Cardiac fibroblast (primary cell): ENCODE measurements around the gene NPAS3.
A peak's percentile ranks its signal among the peaks of the same experiment; 100 is the strongest.

Source experiments
- DNase-seq, 2 donors: peaks; one replicate each; pipeline versions ENCODE4 v3.0.0 to v3.0.0-alpha.2; 2010; ENCODE audit warnings: low read depth in 2 of 2
- H3K4me3 ChIP-seq, 2 donors: replicated peaks in 1 of 2; 1 replicate in 1 of 2; 2 replicates in 1 of 2; pipeline ENCODE4 v1.5.1; 2011; ENCODE audit warnings: low read depth in 2 of 2, low read length in 2 of 2, mild to moderate bottlenecking in 2 of 2, moderate library complexity in 1 of 2
- TF ChIP-seq, protein P1 (sequence below): IDR thresholded peaks from one replicate; pipeline ENCODE4 v1.5.1; 2011; ENCODE audit warnings: low read depth, mild to moderate bottlenecking, low read length, inconsistent platforms

The NPAS3 gene

DNA sequence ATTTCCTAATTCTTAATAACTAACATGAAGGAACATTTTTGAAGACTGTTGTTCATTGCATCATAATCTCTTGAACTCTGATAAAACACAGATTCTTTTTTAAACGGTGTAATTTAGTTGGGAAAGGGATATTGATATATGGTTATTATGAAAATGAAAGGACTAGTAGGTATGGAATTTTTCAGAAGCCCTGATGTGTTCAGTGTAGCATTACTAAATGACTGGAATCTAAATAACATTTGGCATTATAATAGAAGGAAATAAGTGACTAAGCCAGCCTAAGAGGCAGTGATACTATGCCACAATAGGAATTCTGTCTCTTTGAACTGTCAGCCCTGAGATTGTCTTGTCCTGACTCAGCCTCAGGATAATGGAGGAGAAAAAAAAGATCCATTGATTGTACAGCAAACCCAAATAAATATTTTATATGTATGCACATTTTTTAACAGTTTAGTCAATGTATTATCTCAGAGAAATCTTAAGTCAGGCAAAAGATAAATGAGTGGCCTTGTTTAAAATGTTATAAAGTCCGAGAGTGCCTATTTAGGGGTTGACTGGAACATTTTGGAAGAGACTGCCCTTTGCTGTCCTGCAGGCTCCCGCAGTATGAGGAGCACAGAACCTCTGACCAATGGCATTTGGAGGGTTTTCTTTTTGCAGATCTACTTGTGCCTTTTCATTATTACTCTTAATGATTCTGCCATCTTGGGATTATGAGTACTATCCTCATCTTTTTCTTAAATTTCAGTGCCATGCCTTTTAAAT is 741.0 kb downstream of the NPAS3 start:
- DNase-seq, result peak; percentile 51 to 72
- no peak overlapping the region for H3K4me3 ChIP-seq
- TF ChIP-seq, protein P1, sequence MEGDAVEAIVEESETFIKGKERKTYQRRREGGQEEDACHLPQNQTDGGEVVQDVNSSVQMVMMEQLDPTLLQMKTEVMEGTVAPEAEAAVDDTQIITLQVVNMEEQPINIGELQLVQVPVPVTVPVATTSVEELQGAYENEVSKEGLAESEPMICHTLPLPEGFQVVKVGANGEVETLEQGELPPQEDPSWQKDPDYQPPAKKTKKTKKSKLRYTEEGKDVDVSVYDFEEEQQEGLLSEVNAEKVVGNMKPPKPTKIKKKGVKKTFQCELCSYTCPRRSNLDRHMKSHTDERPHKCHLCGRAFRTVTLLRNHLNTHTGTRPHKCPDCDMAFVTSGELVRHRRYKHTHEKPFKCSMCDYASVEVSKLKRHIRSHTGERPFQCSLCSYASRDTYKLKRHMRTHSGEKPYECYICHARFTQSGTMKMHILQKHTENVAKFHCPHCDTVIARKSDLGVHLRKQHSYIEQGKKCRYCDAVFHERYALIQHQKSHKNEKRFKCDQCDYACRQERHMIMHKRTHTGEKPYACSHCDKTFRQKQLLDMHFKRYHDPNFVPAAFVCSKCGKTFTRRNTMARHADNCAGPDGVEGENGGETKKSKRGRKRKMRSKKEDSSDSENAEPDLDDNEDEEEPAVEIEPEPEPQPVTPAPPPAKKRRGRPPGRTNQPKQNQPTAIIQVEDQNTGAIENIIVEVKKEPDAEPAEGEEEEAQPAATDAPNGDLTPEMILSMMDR, result no peak

DNA sequence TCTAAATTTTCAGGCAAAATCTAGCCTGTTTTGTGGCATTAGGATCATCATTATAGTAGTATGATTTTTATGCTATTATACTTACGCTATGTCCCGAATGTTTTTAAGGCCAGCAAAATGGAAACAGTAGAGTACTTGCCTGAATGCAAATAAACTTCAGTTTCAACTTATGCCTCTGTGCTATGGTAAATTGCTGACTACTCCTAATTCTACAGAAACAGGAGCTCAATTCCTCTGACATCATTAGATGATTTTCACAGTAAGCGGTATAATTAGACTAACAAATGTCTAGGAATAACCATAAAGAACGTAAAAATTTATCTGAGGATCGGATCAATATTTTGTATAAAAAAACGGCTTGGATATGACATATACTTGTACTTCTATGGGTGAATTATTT is 742.2 kb downstream of the NPAS3 start:
- TF ChIP-seq, protein P1, result no peak
- H3K4me3 ChIP-seq, result no peak overlapping the region
- no peak for DNase-seq

DNA sequence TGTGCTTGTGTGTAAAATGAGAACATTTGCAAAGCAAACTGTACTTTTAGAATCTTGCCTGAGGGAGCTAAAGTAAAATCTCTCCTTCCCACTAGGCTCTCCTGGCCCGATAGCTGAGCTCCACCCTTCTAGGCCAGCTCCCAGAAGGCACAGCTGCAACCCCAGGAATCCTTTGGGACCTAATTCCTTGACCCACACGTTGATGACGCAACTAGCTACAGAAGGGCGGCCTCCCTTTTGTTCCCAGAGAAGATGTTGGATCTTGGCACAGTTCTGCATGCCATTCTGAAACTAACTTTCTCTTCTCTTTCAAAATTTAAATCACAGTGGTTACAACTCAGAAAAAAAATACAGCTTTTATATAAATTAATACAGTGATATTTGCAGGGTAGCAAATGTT is 744.1 kb downstream of the NPAS3 start:
- H3K4me3 ChIP-seq, result no peak overlapping the region

DNA sequence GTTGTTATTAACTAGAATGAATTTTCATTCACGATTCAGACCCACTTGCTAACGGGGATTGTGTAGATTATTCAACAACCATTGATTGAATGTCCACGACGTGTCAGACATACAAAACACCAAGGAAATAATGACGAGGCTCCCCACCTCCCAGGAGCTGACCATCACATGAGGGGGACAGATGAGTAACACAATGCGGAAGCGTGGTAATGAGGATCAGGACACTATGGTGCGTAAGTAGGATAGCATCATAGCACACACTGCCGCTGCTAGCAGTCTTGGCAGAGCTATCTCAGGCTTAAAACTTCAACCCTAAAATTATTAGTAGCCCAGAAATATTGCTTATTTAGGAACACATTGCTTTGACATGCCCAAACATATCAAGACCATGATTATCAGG is 746.3 kb downstream of the NPAS3 start:
- H3K4me3 ChIP-seq, result no peak overlapping the region
- TF ChIP-seq, protein P1, result no peak
- DNase-seq, result no peak

More for the DNA sequence above, 744.1 kb downstream of the NPAS3 start:
- DNase-seq, result peak; percentile 96 to 98
- TF ChIP-seq, protein P1, result no peak

DNA sequence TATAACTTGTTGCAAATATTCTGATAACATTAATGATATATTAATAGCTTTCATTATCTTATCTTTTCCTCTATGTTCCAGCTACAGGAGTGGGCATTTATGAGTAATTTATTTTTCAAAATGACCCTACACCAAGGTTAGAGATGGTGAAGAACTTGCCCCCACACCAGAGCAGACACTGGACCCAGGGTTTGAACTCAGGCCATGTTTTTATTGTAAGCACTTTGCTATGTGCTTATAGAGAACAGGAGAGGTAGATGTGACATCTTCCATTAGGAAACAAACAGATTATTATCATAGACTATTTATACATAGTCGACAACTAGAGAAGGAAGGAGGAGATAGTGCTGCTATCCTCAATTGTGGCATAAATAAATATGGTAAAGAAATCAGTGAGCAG is 747.0 kb downstream of the NPAS3 start:
- no peak overlapping the region for H3K4me3 ChIP-seq
- TF ChIP-seq, protein P1, result no peak
- no peak for DNase-seq

DNA sequence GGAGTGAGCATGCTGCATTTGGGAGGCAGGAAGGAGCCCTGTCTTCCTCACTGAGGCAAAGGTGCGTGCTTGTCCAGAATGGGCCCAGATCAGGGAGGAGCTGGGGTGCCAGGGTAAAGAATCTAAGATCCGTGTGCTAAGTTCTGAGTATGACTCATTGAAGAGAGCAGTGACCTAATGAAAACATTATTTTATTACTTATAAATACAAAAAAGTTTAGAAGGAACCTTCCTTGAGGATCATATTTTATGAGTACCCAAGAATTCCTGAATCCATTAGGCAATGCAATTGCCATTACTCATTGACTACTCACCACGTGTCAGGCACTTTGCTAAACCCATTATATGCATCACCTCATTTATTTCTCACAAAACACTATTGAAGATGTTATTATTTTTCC is 747.5 kb downstream of the NPAS3 start:
- peak; percentile 27 to 80 for DNase-seq
- H3K4me3 ChIP-seq, result no peak overlapping the region
- TF ChIP-seq, protein P1, result no peak

DNA sequence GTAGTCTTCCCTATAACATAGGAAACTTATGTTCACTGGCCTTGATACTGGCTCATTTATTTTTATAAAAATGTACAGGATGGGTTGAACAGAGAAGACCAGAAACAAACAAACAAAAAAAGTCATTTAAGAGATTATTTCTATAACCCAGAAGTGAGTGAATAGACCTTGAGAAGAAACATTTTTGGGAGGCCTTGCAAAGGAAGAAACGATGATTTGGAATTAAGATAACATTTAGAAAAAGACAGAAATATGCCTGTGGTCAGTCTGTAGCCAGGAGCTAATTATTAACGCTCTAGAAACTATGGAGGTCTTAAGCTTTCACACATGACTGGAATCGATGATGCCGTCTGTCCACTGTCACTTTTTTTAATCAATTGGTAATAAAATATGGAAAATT is 748.2 kb downstream of the NPAS3 start:
- no peak for DNase-seq
- no peak overlapping the region for H3K4me3 ChIP-seq
- TF ChIP-seq, protein P1, result no peak
